OCI-LY1 (cell line): ENCODE data around the gene TJP1.
"Not testable (repeated sequence)": the region's sequence is repeated elsewhere in the genome, so short reads cannot be mapped to it uniquely, and the experiment has no call there.

Experiments used
- H2AFZ ChIP-seq: fragments of 200-600 bp; sonication (generic), shearing (Covaris generic); 2 replicates; pipeline ENCODE4 v1.6.0; 2014; ENCODE audit warnings: antibody characterized with exemption, mild to moderate bottlenecking, low read length
- H3F3A ChIP-seq: fragments of 200-600 bp; sonication (generic), shearing (Covaris generic); 2 replicates; pipeline ENCODE4 v1.6.0; 2014; ENCODE audit warnings: mild to moderate bottlenecking, antibody characterized with exemption, low read length, moderate library complexity; ENCODE audit not compliant: insufficient read depth
- H3K27ac ChIP-seq: fragments of 200-600 bp; sonication (generic); 2 replicates; pipeline ENCODE4 v1.5.1; 2014; ENCODE audit warnings: low read length, mixed run types, mild to moderate bottlenecking, low read depth; ENCODE audit not compliant: poor library complexity, severe bottlenecking
- H3K27me3 ChIP-seq: fragments of 200-600 bp; sonication (generic); 2 replicates; pipeline ENCODE4 v1.6.0; 2014; ENCODE audit warnings: antibody characterized with exemption, mild to moderate bottlenecking, low read length, moderate library complexity; ENCODE audit not compliant: insufficient read depth
- H3K36me3 ChIP-seq: fragments of 200-600 bp; sonication (generic); 2 replicates; pipeline ENCODE4 v1.6.1; 2014; ENCODE audit warnings: mild to moderate bottlenecking, antibody characterized with exemption, low read length, moderate library complexity, mixed read lengths; ENCODE audit not compliant: insufficient read depth
- H3K4me1 ChIP-seq: fragments of 200-600 bp; sonication (generic); 2 replicates; pipeline ENCODE4 v1.5.1; 2014; ENCODE audit warnings: mild to moderate bottlenecking, low read length, moderate library complexity; ENCODE audit not compliant: insufficient read depth, severe bottlenecking
- H3K4me2 ChIP-seq: fragments of 200-600 bp; sonication (generic), shearing (Covaris generic); 2 replicates; pipeline ENCODE4 v1.6.1; 2014; ENCODE audit warnings: low read length
- H3K4me3 ChIP-seq: fragments of 200-600 bp; sonication (generic); 2 replicates; pipeline ENCODE4 v1.5.1; 2014; ENCODE audit warnings: low read length, low read depth, mild to moderate bottlenecking, mixed read lengths; ENCODE audit not compliant: poor library complexity, severe bottlenecking
- H3K79me2 ChIP-seq: fragments of 200-600 bp; shearing (Covaris generic); 2 replicates; pipeline ENCODE4 v1.6.1; 2016; ENCODE audit warnings: mixed run types, low read length, mixed read lengths; ENCODE audit not compliant: insufficient read depth
- H3K9ac ChIP-seq: fragments of 200-600 bp; sonication (generic), shearing (Covaris generic); 2 replicates; pipeline ENCODE4 v1.6.1; 2014; ENCODE audit warnings: mild to moderate bottlenecking, low read length, mixed read lengths
- H3K9me2 ChIP-seq: fragments of 200-600 bp; sonication (generic), shearing (Covaris generic); 2 replicates; pipeline ENCODE4 v1.6.1; 2014; ENCODE audit warnings: low read depth, mild to moderate bottlenecking, low read length, mixed read lengths
- H3K9me3 ChIP-seq: fragments of 200-600 bp; shearing (Covaris generic); 2 replicates; pipeline ENCODE4 v1.6.1; 2014; ENCODE audit warnings: low read length, mixed read lengths
- H4K20me1 ChIP-seq: fragments of 200-600 bp; sonication (generic), shearing (Covaris generic); 2 replicates; pipeline ENCODE4 v1.6.0; 2016; ENCODE audit warnings: mild to moderate bottlenecking, low read length; ENCODE audit not compliant: insufficient read depth
- CTCF ChIP-seq: fragments of 200-600 bp; sonication (generic), shearing (Covaris generic); IDR thresholded peaks from 2 replicates; pipeline ENCODE4 v1.5.1; 2017; ENCODE audit warnings: mild to moderate bottlenecking, antibody characterized with exemption, low read length, moderate library complexity, mixed read lengths
- EZH2 ChIP-seq: fragments of 200-600 bp; sonication (generic), shearing (Covaris generic); IDR thresholded peaks from 2 replicates; pipeline ENCODE4 v1.8.0; 2017; ENCODE audit warnings: borderline replicate concordance, mixed run types, mild to moderate bottlenecking, antibody characterized with exemption, low read length, moderate library complexity, mixed read lengths

The TJP1 gene

GRCh38 chr15:29696950-29697738 is 125.1 kb downstream of the TJP1 start:
- Histone ChIP-seq H3K9me3 (no peaks in the 10 kb centered on the region), H3K79me2 (no peaks in the 10 kb centered on the region), H3K4me3 (no peak overlapping the region), H3K9me2 (no peaks in the 10 kb centered on the region), H3F3A (no peaks in the 10 kb centered on the region), H2AFZ (no peak overlapping the region), H3K4me1 (no peaks in the 10 kb centered on the region), H3K27me3 (no peaks in the 10 kb centered on the region; the same call in 1 of the 2 replicates), H4K20me1 (no peaks in the 10 kb centered on the region), H3K36me3 (no peaks in the 10 kb centered on the region), H3K27ac (no peak overlapping the region), H3K4me2 (no peak overlapping the region), H3K9ac (no peak overlapping the region)
- TF ChIP-seq EZH2 (no peak), CTCF (no peak)

GRCh38 chr15:29696506-29696905 is 125.8 kb downstream of the TJP1 start:
- not testable (repeated sequence) for H3K79me2 ChIP-seq, H2AFZ ChIP-seq, H3K36me3 ChIP-seq, H3K4me3 ChIP-seq, H3K4me1 ChIP-seq, H3K9me3 ChIP-seq, H3K27ac ChIP-seq, H3K9me2 ChIP-seq, H3K9ac ChIP-seq, H3K27me3 ChIP-seq, H4K20me1 ChIP-seq, H3F3A ChIP-seq, H3K4me2 ChIP-seq

GRCh38 chr15:29695489-29696167 is 126.6 kb downstream of the TJP1 start:
- Histone ChIP-seq H3K9ac (no peak overlapping the region), H2AFZ (no peak overlapping the region), H3K4me2 (no peak overlapping the region), H3K36me3 (no peaks in the 10 kb centered on the region), H3K79me2 (no peaks in the 10 kb centered on the region), H3K4me3 (no peak overlapping the region), H3F3A (no peaks in the 10 kb centered on the region), H3K27ac (no peak overlapping the region), H3K9me2 (no peaks in the 10 kb centered on the region), H3K4me1 (no peaks in the 10 kb centered on the region), H4K20me1 (no peaks in the 10 kb centered on the region), H3K27me3 (no peaks in the 10 kb centered on the region), H3K9me3 (no peaks in the 10 kb centered on the region)
- peak; percentile 38; the same call in 1 of the 2 replicates for TF ChIP-seq CTCF
- TF ChIP-seq EZH2 = no peak
